Activated T-helper 17 cell treated with anti-CD3 and anti-CD28 coated beads, Interleukin-2, amount 50 U/mL, for 72 hours (primary cell): ENCODE results near the gene SPDYA. TPM values are rescaled to one million over a fixed set of nuclear protein-coding genes. Genes with fewer than 3 reads are reported as not detected.
A peak's percentile ranks its signal among the peaks of the same experiment; 100 is the strongest.

ENCODE experiments used
- ATAC-seq: fragments of 150-1000 bp; cut with Tn5 transposase; replicated peaks from 2 replicates; pipeline ENCODE4 v1.10.0; 2021; ENCODE audit warnings: mild to moderate bottlenecking, moderate library complexity
- H3K27ac Mint-ChIP-seq: one replicate; pipeline ENCODE4 v1.8.0; 2022; ENCODE audit warnings: mixed read lengths
- H3K27me3 Mint-ChIP-seq: one replicate; pipeline ENCODE4 v1.8.0; 2022; ENCODE audit warnings: mixed read lengths
- H3K36me3 Mint-ChIP-seq: one replicate; pipeline ENCODE4 v1.8.0; 2022; ENCODE audit warnings: low read depth, mild to moderate bottlenecking, mixed read lengths
- H3K4me1 Mint-ChIP-seq: one replicate; pipeline ENCODE4 v1.8.0; 2022; ENCODE audit warnings: mixed read lengths
- H3K4me3 Mint-ChIP-seq: one replicate; pipeline ENCODE4 v1.8.0; 2022; ENCODE audit warnings: mild to moderate bottlenecking, mixed read lengths
- H3K9me3 Mint-ChIP-seq: one replicate; pipeline ENCODE4 v1.8.0; 2022; ENCODE audit warnings: mixed read lengths
- total RNA-seq, 2 donors: library from RNA; stranded (reverse); gene quantifications; one replicate each; pipeline ENCODE4 v1.2.3, GENCODE V29; 2022

Gene SPDYA
- total RNA-seq, 2 donors from 2014 or later = 2.1 to 3.3 TPM

- no peak for ATAC-seq
- Mint-ChIP-seq H3K36me3 (peaks cover 98% of the 10 kb centered on the region), H3K27ac (peak overlapping the region; percentile 16), H3K4me3 (peak overlapping the region; percentile 5), H3K9me3 (no peaks in the 10 kb centered on the region), H3K4me1 (peaks cover 30% of the 10 kb centered on the region), H3K27me3 (no peaks in the 10 kb centered on the region)
Observed at GRCh38 chr2:28796620-28797019, 14.0 kb upstream of the SPDYA start.

DNA sequence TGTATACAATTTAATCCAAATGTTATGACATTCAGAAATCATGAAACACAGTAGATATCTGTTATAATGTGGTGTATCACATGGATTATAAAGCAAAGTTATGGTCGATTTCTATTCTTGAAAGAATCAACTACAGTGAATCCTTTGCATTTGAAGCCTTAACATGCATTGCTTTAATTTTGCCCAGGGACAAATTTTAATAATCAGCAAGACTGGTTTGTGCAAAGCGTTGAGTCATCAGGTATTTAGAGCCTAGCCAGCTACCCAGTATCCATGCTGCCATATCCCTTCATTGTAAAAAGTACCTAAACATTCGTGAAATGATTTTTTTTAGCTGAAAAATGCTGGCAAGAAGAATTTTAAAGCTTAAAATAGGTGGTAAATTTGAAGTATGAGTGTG, 8.9 kb upstream of the SPDYA start:
- Mint-ChIP-seq H3K9me3 (no peaks in the 10 kb centered on the region), H3K27ac (no peak overlapping the region), H3K36me3 (peaks cover 79% of the 10 kb centered on the region), H3K4me1 (peaks cover 10% of the 10 kb centered on the region), H3K4me3 (no peak overlapping the region), H3K27me3 (no peaks in the 10 kb centered on the region)
- no peak for ATAC-seq

GRCh38 chr2:28802975-28803429, 7.6 kb upstream of the SPDYA start:
- Mint-ChIP-seq H3K27me3 (no peaks in the 10 kb centered on the region), H3K36me3 (peaks cover 67% of the 10 kb centered on the region), H3K4me3 (no peak overlapping the region), H3K27ac (no peak overlapping the region), H3K9me3 (no peaks in the 10 kb centered on the region), H3K4me1 (no peaks in the 10 kb centered on the region)
- ATAC-seq = no peak

DNA sequence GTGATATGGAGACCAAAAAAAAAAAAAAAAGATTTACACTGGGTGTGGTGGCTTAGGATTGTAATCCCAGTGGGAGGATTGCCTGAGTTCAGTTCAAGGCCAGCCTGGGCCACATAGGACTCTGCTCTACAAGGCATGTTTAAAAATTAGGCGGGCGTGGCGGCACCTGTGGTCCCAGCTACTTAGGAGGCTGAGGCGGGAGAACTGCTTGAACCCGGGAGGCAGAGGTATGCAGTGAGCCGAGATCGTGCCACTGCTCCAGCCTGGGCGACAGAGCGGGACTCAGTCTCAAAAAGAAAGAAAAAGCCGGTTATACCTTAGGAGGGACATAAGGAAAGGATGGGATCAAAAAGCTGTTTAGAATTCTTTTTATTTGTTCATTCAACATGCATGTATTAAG, 707 bp upstream of the SPDYA start:
- Mint-ChIP-seq H3K27me3 (no peaks in the 10 kb centered on the region), H3K27ac (peak overlapping the region; percentile 60), H3K36me3 (peaks cover 5% of the 10 kb centered on the region), H3K4me3 (peak overlapping the region; percentile 71), H3K9me3 (no peaks in the 10 kb centered on the region), H3K4me1 (peaks cover 4% of the 10 kb centered on the region)
- peak; percentile 3 for ATAC-seq

- Mint-ChIP-seq H3K4me1 (no peaks in the 10 kb centered on the region), H3K4me3 (no peak overlapping the region), H3K27ac (no peak overlapping the region), H3K27me3 (no peaks in the 10 kb centered on the region), H3K36me3 (no peaks in the 10 kb centered on the region), H3K9me3 (no peaks in the 10 kb centered on the region)
- ATAC-seq = peak; percentile 28
Observed at GRCh38 chr2:28818053-28818452, 7.4 kb downstream of the SPDYA start.

GRCh38 chr2:28821295-28821958, 10.8 kb downstream of the SPDYA start:
- Mint-ChIP-seq H3K4me1 (no peaks in the 10 kb centered on the region), H3K27ac (peak overlapping the region; percentile 33), H3K36me3 (no peaks in the 10 kb centered on the region), H3K4me3 (no peak overlapping the region), H3K27me3 (no peaks in the 10 kb centered on the region), H3K9me3 (no peaks in the 10 kb centered on the region)
- ATAC-seq = peak; percentile 76

GRCh38 chr2:28822036-28822435, 11.4 kb downstream of the SPDYA start:
- H3K36me3 Mint-ChIP-seq = no peaks in the 10 kb centered on the region
- no peaks in the 10 kb centered on the region for H3K4me1 Mint-ChIP-seq
- H3K4me3 Mint-ChIP-seq = no peak overlapping the region
- H3K27me3 Mint-ChIP-seq = no peaks in the 10 kb centered on the region
- no peaks in the 10 kb centered on the region for H3K9me3 Mint-ChIP-seq
- no peak overlapping the region for H3K27ac Mint-ChIP-seq
- no peak for ATAC-seq

- H3K4me3 Mint-ChIP-seq = no peak overlapping the region
Observed at GRCh38 chr2:28824207-28824606, 13.6 kb downstream of the SPDYA start.

DNA sequence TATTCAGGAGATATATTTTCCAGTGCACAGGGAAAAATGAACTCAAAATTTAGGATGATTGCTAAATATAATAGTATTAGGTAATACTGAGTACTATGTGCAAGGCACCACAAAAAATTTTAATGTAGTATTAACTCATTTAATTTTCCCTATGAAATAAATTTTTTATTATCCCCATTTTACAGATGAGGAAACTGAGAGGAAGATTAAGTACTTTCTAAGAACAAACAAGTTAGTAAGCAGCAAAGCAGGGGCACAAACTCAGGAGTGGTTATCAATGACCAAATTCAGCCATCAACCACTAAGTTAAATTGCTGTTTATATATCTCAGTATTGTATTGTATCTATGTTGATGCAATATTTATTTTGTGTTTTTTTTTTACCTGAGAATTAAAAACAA, 14.2 kb downstream of the SPDYA start:
- H3K4me3 Mint-ChIP-seq = no peak overlapping the region

More at GRCh38 chr2:28824207-28824606, 13.6 kb downstream of the SPDYA start:
- ATAC-seq = no peak
- no peaks in the 10 kb centered on the region for H3K9me3 Mint-ChIP-seq
- H3K36me3 Mint-ChIP-seq = no peaks in the 10 kb centered on the region
- H3K27me3 Mint-ChIP-seq = no peaks in the 10 kb centered on the region
- no peaks in the 10 kb centered on the region for H3K4me1 Mint-ChIP-seq
- H3K27ac Mint-ChIP-seq = no peak overlapping the region

GRCh38 chr2:28828382-28828781, 17.7 kb downstream of the SPDYA start:
- Mint-ChIP-seq H3K27me3 (no peaks in the 10 kb centered on the region), H3K9me3 (no peaks in the 10 kb centered on the region), H3K4me1 (no peaks in the 10 kb centered on the region), H3K36me3 (no peaks in the 10 kb centered on the region), H3K4me3 (no peak overlapping the region), H3K27ac (no peak overlapping the region)
- no peak for ATAC-seq

More for the DNA sequence above, 14.2 kb downstream of the SPDYA start:
- Mint-ChIP-seq H3K27me3 (no peaks in the 10 kb centered on the region), H3K4me1 (no peaks in the 10 kb centered on the region), H3K36me3 (no peaks in the 10 kb centered on the region), H3K9me3 (no peaks in the 10 kb centered on the region), H3K27ac (no peak overlapping the region)
- no peak for ATAC-seq

DNA sequence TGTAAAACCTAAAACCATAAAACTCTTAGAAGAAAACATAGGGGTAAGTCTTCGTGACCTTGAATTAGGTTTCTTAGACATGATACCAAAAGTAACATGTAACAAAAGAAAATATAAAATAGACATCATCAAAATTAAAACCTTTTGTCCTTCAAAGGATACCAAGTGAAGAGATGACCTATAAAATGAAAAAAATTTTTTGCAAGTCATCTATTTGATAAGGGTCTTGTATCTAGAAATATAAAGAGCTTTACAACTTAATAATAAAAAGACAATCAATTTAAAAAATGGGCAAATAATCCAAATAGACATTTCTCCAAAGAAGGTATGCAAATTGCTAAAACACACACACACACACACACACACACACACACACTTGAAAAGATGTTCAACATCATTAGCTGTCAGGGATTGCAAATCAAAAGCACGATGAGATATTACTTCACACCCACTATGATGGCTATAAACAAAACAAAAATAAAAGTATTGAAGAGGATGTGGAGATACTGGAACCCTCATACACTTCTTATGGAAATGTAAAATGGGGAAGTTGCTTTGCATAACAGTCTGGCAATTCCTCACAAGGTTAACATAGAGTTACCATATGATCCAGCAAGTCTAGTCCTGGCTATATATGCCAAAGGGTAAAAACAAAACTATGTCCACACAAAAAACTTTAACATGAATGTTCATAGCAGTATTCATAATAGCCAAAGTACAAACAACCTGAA, 23.3 kb downstream of the SPDYA start:
- H3K4me1 Mint-ChIP-seq = no peaks in the 10 kb centered on the region
- ATAC-seq = no peak
- H3K27ac Mint-ChIP-seq = no peak overlapping the region
- H3K36me3 Mint-ChIP-seq = no peaks in the 10 kb centered on the region
- H3K27me3 Mint-ChIP-seq = no peaks in the 10 kb centered on the region
- no peak overlapping the region for H3K4me3 Mint-ChIP-seq
- H3K9me3 Mint-ChIP-seq = no peaks in the 10 kb centered on the region

GRCh38 chr2:28835781-28836180, 25.1 kb downstream of the SPDYA start:
- no peak for ATAC-seq
- H3K27me3 Mint-ChIP-seq = no peaks in the 10 kb centered on the region
- no peaks in the 10 kb centered on the region for H3K4me1 Mint-ChIP-seq
- H3K36me3 Mint-ChIP-seq = no peaks in the 10 kb centered on the region
- H3K4me3 Mint-ChIP-seq = no peak overlapping the region
- no peak overlapping the region for H3K27ac Mint-ChIP-seq
- no peaks in the 10 kb centered on the region for H3K9me3 Mint-ChIP-seq

DNA sequence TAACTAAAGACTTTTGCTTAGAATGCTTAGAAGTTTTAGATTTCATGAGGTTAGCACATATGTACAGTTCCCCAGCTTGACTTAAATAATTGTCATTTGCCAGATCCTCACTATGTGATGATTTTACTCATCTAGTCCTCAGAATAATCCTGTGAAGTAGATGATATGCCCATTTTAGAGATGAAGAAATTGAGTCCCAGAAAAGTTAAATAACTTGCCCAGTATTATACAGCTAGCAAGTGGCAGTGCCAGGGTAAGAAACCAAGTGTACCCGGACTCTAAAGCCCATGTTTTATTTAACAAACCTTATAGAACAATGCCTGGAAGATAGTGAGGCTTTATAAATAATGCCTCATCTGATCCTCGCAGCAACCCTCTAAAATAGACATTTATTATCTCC, 28.3 kb downstream of the SPDYA start:
- H3K4me1 Mint-ChIP-seq = no peaks in the 10 kb centered on the region
- H3K27ac Mint-ChIP-seq = no peak overlapping the region
- no peaks in the 10 kb centered on the region for H3K9me3 Mint-ChIP-seq
- no peak for ATAC-seq
- no peaks in the 10 kb centered on the region for H3K27me3 Mint-ChIP-seq
- H3K4me3 Mint-ChIP-seq = no peak overlapping the region
- H3K36me3 Mint-ChIP-seq = no peaks in the 10 kb centered on the region

- Mint-ChIP-seq H3K9me3 (no peaks in the 10 kb centered on the region), H3K27me3 (no peaks in the 10 kb centered on the region), H3K36me3 (peaks cover 4% of the 10 kb centered on the region), H3K27ac (no peak overlapping the region), H3K4me3 (no peak overlapping the region), H3K4me1 (no peaks in the 10 kb centered on the region)
- no peak for ATAC-seq
Observed at GRCh38 chr2:28842042-28842441, 31.4 kb downstream of the SPDYA start.

DNA sequence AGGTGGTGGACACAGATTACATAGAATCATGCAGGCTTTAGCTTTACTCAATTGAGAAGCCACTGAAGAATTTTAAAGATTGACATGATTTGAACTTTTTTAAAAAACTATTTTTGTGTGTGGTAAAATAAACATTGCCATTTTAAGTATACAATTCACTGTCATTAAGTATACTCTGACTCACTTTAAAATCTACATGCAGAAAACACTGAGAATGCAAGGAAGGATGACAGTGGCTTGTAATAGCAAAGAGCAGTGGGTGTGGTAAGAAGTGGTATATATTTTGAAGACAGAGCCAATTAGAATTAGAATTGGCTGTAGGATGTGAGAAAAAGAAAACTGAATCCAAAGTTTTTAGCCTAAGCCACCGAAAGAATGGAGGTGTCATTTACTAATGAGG, 44.6 kb downstream of the SPDYA start:
- H3K36me3 Mint-ChIP-seq = peaks cover 41% of the 10 kb centered on the region
- H3K27me3 Mint-ChIP-seq = no peaks in the 10 kb centered on the region
- no peaks in the 10 kb centered on the region for H3K9me3 Mint-ChIP-seq
- H3K4me1 Mint-ChIP-seq = peaks cover 8% of the 10 kb centered on the region
- no peak overlapping the region for H3K27ac Mint-ChIP-seq
- no peak for ATAC-seq
- no peak overlapping the region for H3K4me3 Mint-ChIP-seq
